SK-N-SH treated with all-trans-retinoic acid at 6 μM for 48 hours (cell line): ENCODE results near the gene BAZ1A.

Experiments
- ATAC-seq: fragments of 200-7000 bp; cut with Tn5 transposase; 3 replicates; pipeline ENCODE4 v1.9.1; 2020; ENCODE audit warnings: mild to moderate bottlenecking, moderate library complexity
- ARNTL ChIP-seq: fragments of 450-650 bp; formaldehyde crosslinking; IDR thresholded peaks from 2 replicates; pipeline ENCODE4 v1.5.0; 2020; ENCODE audit warnings: low read depth, mild to moderate bottlenecking, moderate library complexity, borderline replicate concordance
- BACH2 ChIP-seq: fragments of 250-450 bp; sonication (Bioruptor Pico); IDR thresholded peaks from 2 replicates; pipeline ENCODE4 v1.9.0; 2021; ENCODE audit warnings: mild to moderate bottlenecking, borderline replicate concordance
- CSDC2 ChIP-seq: fragments of 250-450 bp; sonication (Bioruptor Pico); IDR thresholded peaks from 2 replicates; pipeline ENCODE4 v1.5.0; 2020; ENCODE audit warnings: mild to moderate bottlenecking, moderate library complexity
- ESRRG ChIP-seq: fragments of 250-450 bp; sonication (Bioruptor Pico); IDR thresholded peaks from 2 replicates; pipeline ENCODE4 v1.6.1; 2021; ENCODE audit warnings: mild to moderate bottlenecking
- GLIS3 ChIP-seq: fragments of 250-450 bp; sonication (Bioruptor Pico); IDR thresholded peaks from 2 replicates; pipeline ENCODE4 v1.5.0; 2020; ENCODE audit warnings: mild to moderate bottlenecking, moderate library complexity
- ISL1 ChIP-seq: fragments of 250-450 bp; sonication (Bioruptor Pico); IDR thresholded peaks from 2 replicates; pipeline ENCODE4 v2.1.2; 2022; ENCODE audit warnings: mild to moderate bottlenecking, moderate library complexity
- OSR1 ChIP-seq: fragments of 250-450 bp; sonication (Bioruptor Pico); IDR thresholded peaks from 2 replicates; pipeline ENCODE4 v1.8.0; 2022; ENCODE audit warnings: moderate library complexity, mild to moderate bottlenecking, inconsistent platforms
- RARB ChIP-seq: fragments of 250-450 bp; sonication (Bioruptor Pico); IDR thresholded peaks from 2 replicates; pipeline ENCODE4 v1.8.0; 2021; ENCODE audit warnings: mild to moderate bottlenecking, moderate library complexity
- SNAI2 ChIP-seq: fragments of 250-450 bp; sonication (Bioruptor Pico); IDR thresholded peaks from 2 replicates; pipeline ENCODE4 v1.5.0; 2020; ENCODE audit warnings: mild to moderate bottlenecking, moderate library complexity
- TCF4 ChIP-seq: fragments of 250-450 bp; sonication (Bioruptor Pico); IDR thresholded peaks from 2 replicates; pipeline ENCODE4 v1.8.0; 2021; ENCODE audit warnings: mild to moderate bottlenecking, moderate library complexity, borderline replicate concordance
- ZC3H10 ChIP-seq: fragments of 250-450 bp; sonication (Bioruptor Pico); IDR thresholded peaks from 2 replicates; pipeline ENCODE4 v1.5.1; 2021; ENCODE audit warnings: mild to moderate bottlenecking, moderate library complexity
- ZFP30 ChIP-seq: fragments of 450-650 bp; formaldehyde crosslinking; IDR thresholded peaks from 2 replicates; pipeline ENCODE4 v1.5.0; 2022; ENCODE audit warnings: mild to moderate bottlenecking, moderate library complexity
- ZNF565 ChIP-seq: fragments of 450-650 bp; formaldehyde crosslinking; conservative IDR thresholded peaks from 2 replicates; pipeline ENCODE4 v1.5.0; 2020; ENCODE audit warnings: low read depth, mild to moderate bottlenecking, moderate library complexity
- ZNF8 ChIP-seq: fragments of 450-650 bp; formaldehyde crosslinking; IDR thresholded peaks from 2 replicates; pipeline ENCODE4 v1.5.0; 2020; ENCODE audit warnings: mild to moderate bottlenecking, moderate library complexity
- TF ChIP-seq, protein P1 (sequence below): fragments of 250-450 bp; sonication (Bioruptor Pico); IDR thresholded peaks from 2 replicates; pipeline ENCODE4 v1.8.0; 2021; ENCODE audit warnings: low read depth, mild to moderate bottlenecking, moderate library complexity, borderline replicate concordance
- TF ChIP-seq, protein P2 (sequence below): fragments of 250-450 bp; sonication (Bioruptor Pico); IDR thresholded peaks from 2 replicates; pipeline ENCODE4 v1.5.1; 2020; ENCODE audit warnings: low read depth, mild to moderate bottlenecking, moderate library complexity
- TF ChIP-seq, protein P3 (sequence below): fragments of 250-450 bp; sonication (Bioruptor Pico); IDR thresholded peaks from 2 replicates; pipeline ENCODE4 v1.5.1; 2021; ENCODE audit warnings: mild to moderate bottlenecking, moderate library complexity
- TF ChIP-seq, protein P4 (sequence below): fragments of 250-450 bp; sonication (Bioruptor Pico); IDR thresholded peaks from 2 replicates; pipeline ENCODE4 v1.8.0; 2020; ENCODE audit warnings: mild to moderate bottlenecking, moderate library complexity, borderline replicate concordance
- TF ChIP-seq, protein P5 (sequence below): fragments of 250-450 bp; sonication (Bioruptor Pico); IDR thresholded peaks from 2 replicates; pipeline ENCODE4 v1.5.0; 2020; ENCODE audit warnings: mild to moderate bottlenecking, moderate library complexity

BAZ1A gene

DNA sequence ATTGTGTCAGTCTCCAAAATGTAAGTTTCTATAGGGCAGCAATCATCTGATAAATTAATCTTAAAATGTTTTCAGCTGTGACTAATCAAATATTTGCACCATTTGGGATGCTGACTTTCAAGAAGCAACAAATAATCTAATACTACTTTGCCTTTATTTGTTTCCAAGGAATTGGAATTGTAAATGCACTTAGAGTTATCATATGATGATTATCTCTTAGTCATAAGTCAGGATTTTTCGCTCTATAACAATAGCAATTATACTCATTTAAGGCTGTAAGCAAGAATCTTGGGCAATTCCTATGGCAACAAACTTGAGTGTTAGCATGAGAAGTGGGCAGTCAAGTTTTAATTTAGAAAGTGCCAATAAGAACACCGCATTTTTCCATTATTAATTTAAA lies 13.0 kb upstream of the BAZ1A start:
- no peak for ATAC-seq
- peak; percentile 72 for TF ChIP-seq ISL1 (CRISPR knock-in tag)
- TF ChIP-seq, protein P1, sequence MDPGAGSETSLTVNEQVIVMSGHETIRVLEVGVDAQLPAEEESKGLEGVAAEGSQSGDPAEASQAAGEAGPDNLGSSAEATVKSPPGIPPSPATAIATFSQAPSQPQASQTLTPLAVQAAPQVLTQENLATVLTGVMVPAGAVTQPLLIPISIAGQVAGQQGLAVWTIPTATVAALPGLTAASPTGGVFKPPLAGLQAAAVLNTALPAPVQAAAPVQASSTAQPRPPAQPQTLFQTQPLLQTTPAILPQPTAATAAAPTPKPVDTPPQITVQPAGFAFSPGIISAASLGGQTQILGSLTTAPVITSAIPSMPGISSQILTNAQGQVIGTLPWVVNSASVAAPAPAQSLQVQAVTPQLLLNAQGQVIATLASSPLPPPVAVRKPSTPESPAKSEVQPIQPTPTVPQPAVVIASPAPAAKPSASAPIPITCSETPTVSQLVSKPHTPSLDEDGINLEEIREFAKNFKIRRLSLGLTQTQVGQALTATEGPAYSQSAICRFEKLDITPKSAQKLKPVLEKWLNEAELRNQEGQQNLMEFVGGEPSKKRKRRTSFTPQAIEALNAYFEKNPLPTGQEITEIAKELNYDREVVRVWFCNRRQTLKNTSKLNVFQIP (CRISPR knock-in tag), result no peak
- no peak for TF ChIP-seq GLIS3 (CRISPR knock-in tag)
- TF ChIP-seq BACH2 (CRISPR knock-in tag), result no peak
- TF ChIP-seq ZFP30, result no peak
- TF ChIP-seq, protein P2, sequence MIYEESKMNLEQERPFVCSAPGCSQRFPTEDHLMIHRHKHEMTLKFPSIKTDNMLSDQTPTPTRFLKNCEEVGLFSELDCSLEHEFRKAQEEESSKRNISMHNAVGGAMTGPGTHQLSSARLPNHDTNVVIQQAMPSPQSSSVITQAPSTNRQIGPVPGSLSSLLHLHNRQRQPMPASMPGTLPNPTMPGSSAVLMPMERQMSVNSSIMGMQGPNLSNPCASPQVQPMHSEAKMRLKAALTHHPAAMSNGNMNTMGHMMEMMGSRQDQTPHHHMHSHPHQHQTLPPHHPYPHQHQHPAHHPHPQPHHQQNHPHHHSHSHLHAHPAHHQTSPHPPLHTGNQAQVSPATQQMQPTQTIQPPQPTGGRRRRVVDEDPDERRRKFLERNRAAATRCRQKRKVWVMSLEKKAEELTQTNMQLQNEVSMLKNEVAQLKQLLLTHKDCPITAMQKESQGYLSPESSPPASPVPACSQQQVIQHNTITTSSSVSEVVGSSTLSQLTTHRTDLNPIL (CRISPR knock-in tag), result no peak
- TF ChIP-seq ESRRG (CRISPR knock-in tag), result no peak
- TF ChIP-seq, protein P3, sequence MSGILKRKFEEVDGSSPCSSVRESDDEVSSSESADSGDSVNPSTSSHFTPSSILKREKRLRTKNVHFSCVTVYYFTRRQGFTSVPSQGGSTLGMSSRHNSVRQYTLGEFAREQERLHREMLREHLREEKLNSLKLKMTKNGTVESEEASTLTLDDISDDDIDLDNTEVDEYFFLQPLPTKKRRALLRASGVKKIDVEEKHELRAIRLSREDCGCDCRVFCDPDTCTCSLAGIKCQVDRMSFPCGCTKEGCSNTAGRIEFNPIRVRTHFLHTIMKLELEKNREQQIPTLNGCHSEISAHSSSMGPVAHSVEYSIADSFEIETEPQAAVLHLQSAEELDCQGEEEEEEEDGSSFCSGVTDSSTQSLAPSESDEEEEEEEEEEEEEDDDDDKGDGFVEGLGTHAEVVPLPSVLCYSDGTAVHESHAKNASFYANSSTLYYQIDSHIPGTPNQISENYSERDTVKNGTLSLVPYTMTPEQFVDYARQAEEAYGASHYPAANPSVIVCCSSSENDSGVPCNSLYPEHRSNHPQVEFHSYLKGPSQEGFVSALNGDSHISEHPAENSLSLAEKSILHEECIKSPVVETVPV, result no peak

DNA sequence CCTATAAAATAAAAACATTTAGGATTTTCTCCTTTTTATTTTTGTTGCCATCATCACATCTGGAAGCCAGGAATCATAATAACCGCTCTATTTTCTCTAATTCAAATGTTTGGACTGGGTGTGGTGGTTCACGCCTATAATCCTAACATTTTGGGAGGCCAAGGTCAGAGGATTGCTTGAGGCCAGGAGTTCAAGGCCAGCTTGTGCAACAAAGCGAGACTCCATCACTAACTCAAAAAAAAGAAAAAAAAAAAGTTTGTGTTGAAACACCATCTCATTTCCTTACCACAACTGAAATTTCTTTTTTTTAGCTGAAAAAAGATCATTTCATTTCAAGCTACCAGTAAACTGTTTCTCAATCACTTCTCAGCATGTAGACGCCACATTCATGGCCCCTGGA lies 8.8 kb upstream of the BAZ1A start:
- TF ChIP-seq ZNF8 (CRISPR knock-in tag) (no peak), ZC3H10 (no peak), ISL1 (CRISPR knock-in tag) (no peak), CSDC2 (CRISPR knock-in tag) (no peak), OSR1 (no peak), ZFP30 (no peak)
- TF ChIP-seq, protein P4, sequence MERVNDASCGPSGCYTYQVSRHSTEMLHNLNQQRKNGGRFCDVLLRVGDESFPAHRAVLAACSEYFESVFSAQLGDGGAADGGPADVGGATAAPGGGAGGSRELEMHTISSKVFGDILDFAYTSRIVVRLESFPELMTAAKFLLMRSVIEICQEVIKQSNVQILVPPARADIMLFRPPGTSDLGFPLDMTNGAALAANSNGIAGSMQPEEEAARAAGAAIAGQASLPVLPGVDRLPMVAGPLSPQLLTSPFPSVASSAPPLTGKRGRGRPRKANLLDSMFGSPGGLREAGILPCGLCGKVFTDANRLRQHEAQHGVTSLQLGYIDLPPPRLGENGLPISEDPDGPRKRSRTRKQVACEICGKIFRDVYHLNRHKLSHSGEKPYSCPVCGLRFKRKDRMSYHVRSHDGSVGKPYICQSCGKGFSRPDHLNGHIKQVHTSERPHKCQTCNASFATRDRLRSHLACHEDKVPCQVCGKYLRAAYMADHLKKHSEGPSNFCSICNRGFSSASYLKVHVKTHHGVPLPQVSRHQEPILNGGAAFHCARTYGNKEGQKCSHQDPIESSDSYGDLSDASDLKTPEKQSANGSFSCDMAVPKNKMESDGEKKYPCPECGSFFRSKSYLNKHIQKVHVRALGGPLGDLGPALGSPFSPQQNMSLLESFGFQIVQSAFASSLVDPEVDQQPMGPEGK (CRISPR knock-in tag), result no peak
- TF ChIP-seq, protein P1 (CRISPR knock-in tag), result no peak
- TF ChIP-seq, protein P3, result no peak
- ATAC-seq, result no peak

DNA sequence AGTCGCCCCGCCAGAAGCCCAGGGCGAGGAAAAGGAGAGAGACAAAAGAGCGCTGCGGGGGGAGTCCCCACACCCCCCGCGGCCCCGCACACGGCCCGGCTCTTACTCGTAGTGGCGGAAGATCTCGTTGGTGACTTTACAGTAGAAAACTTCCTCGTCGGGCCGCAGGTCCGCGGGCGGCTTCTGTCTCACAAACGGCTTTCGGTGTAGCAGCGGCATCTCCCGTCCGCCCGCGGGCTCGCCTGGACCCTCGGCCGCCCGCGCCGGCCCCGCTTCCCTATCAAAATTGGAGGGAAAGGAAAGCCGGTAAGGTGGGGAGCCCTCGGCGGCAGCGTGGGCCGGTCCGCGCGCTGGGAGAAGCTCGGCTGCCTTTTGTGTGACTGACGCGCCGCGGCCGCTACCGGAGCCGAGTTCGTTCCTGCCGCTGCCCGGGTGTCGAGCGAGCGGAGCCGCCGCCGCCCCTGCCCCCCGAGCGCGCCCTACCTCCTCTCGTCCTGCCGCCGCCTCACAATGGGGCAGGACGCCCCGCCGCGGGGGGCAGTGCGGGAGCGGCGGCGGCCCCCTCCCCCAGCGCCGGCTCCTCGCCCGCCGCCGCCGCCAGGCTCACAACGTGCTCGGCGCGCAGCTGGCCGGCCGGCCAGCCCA lies 652 bp downstream of the BAZ1A start:
- peak; percentile 36 for ATAC-seq
- TF ChIP-seq ZC3H10 (no peak), ISL1 (CRISPR knock-in tag) (no peak), ZNF565 (CRISPR knock-in tag) (no peak), GLIS3 (CRISPR knock-in tag) (no peak), RARB (CRISPR knock-in tag) (no peak), SNAI2 (CRISPR knock-in tag) (no peak), BACH2 (CRISPR knock-in tag) (no peak), ARNTL (CRISPR knock-in tag) (no peak), TCF4 (CRISPR knock-in tag) (no peak), CSDC2 (CRISPR knock-in tag) (no peak)
- TF ChIP-seq, protein P4 (CRISPR knock-in tag), result no peak
- TF ChIP-seq, protein P5, sequence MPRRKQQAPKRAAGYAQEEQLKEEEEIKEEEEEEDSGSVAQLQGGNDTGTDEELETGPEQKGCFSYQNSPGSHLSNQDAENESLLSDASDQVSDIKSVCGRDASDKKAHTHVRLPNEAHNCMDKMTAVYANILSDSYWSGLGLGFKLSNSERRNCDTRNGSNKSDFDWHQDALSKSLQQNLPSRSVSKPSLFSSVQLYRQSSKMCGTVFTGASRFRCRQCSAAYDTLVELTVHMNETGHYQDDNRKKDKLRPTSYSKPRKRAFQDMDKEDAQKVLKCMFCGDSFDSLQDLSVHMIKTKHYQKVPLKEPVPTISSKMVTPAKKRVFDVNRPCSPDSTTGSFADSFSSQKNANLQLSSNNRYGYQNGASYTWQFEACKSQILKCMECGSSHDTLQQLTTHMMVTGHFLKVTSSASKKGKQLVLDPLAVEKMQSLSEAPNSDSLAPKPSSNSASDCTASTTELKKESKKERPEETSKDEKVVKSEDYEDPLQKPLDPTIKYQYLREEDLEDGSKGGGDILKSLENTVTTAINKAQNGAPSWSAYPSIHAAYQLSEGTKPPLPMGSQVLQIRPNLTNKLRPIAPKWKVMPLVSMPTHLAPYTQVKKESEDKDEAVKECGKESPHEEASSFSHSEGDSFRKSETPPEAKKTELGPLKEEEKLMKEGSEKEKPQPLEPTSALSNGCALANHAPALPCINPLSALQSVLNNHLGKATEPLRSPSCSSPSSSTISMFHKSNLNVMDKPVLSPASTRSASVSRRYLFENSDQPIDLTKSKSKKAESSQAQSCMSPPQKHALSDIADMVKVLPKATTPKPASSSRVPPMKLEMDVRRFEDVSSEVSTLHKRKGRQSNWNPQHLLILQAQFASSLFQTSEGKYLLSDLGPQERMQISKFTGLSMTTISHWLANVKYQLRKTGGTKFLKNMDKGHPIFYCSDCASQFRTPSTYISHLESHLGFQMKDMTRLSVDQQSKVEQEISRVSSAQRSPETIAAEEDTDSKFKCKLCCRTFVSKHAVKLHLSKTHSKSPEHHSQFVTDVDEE, result no peak
- TF ChIP-seq, protein P3, result no peak
